ENCODE data around the gene CCDC91.
"Not testable (repeated sequence)": the region's sequence is repeated elsewhere in the genome, so short reads cannot be mapped to it uniquely, and the experiment has no call there.

CCDC91 gene

DNA sequence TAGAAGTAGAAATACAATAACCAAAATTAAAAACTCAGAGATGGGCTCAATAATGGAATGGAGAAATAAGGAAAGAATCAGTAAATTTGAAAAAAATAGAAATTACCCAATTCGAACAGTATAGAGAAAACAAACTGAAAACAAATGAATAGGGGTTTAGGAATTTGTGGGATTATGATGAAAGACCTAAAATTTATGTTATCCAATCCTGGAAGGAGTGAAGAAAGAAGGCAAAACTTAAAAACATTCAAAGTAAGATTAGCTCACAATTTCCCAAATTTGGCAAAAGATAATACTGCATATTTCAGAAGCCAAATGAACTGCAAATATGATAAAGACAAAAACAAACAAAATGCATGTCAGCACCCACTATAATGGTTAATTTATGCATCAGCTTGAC lies 177.1 kb downstream of the CCDC91 start:
- DNase-seq (ENCODE audit: low read depth in 2 of 2), result no peak

DNA sequence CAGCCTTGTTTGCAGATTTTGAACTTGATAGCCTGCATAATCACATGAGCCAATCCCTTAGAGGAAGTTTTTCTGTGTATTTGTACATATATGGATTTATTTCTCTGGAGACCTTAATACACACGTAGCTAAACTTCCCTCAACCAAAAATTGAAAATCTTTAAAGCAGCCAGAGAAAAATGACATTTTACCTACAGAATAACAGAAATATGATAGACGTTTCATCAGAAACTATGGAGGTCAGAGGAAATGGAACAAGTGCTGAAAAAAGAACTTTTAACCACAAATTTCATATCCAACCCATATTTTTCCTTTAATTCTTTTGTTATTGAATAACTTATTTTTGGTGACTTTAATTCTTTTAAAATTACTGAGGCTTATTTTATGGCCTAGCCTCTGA lies 177.7 kb downstream of the CCDC91 start:
- DNase-seq (ENCODE audit: low read depth in 2 of 2), result no peak

DNA sequence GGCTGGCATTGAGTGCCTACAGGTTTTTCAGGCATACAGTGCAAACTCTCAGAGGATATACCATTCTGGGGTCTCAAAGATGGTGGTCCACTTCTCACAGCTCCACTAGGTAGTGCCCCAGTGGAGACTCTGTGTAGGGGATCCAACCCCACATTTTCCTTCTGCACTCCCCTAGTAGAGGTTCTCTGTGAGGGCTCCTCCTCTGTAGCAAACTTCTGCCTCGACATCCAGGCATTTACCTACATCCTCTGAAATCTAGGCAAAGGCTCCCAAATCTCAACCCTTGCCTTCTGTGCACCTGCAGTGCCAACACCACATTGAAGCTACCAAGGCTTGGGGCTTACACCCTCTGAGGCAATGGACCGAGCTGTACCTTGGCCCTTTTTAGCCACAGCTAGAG lies 179.2 kb downstream of the CCDC91 start:
- DNase-seq (ENCODE audit: low read depth in 2 of 2), result no peak

DNA sequence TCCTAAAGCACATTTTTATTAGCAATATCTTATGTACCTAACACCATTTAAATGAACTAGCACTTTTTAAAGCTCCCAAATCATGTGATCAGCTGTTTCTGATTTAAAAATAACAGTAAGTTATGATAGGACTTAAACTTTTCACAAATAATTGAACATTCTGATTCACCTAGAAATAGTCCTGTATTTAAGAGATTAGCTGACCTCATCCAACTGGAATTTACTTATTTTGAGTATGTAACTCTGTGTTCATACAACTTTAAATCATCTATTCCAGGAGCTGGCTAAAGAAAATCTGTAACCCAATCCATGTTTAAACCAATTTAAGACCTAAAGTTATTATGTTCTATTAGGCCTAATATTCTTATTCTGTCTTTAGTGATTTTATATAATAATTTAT lies 184.3 kb downstream of the CCDC91 start:
- DNase-seq (ENCODE audit: low read depth in 2 of 2), result peak in 1 of 2 experiments; percentile 33

DNA sequence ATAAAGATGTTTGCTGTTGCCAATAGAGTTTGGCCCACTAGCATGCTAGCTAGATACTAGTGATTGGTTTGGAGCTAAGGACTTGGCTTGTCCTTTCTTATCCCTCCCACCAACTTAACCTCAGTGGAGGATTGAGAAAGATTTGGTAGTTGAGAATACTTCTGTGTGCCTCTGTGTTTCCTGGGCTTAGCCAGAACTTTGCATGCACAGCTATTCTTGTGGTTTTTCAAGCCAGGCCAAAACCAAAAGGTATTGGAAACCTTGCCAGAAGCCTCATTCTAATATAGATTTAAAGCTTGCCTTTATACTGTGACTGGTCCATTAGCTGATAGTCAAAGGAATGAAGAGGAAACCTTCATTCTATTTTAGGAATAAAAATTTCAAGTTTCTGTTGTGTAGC lies 188.5 kb downstream of the CCDC91 start:
- peak; percentile 75 to 78 for DNase-seq (ENCODE audit: low read depth in 2 of 2)

DNA sequence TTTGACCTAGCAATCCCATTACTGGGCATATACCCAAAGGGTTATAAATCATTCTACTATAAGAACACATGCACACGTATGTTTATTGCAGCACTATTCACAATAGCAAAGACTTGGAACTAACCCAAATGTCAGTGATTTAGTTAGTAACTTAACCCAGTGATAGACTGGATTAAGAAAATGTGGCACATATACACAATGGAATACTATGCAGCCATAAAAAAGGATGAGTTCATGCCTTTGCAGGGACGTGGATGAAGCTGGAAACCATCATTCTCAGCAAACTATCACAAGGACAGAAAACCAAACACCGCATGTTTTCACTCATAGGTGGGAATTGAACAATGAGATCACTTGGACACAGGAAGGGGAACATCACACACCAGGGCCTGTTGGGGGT lies 189.5 kb downstream of the CCDC91 start:
- DNase-seq (ENCODE audit: low read depth in 2 of 2), result not testable (repeated sequence)

DNA sequence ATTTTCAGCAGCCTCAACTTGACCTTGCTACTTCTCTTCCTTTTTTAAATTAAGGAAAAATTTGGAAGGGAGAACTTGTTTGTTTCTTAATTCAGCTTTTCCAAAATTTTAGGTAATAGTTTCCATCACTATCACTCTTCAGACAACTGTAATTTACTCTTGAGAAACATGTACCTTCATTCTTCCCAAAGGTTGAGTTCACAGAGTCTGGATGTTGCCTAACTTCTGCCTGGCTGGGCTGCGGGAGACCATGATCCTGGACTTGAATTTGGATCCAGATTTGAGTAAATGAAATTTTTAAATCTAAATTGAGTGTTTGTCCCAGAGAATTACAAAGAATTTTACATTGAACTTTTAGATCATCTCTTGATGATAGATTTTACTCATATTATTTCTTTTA lies 193.1 kb downstream of the CCDC91 start:
- DNase-seq (ENCODE audit: low read depth in 2 of 2), result no peak

DNA sequence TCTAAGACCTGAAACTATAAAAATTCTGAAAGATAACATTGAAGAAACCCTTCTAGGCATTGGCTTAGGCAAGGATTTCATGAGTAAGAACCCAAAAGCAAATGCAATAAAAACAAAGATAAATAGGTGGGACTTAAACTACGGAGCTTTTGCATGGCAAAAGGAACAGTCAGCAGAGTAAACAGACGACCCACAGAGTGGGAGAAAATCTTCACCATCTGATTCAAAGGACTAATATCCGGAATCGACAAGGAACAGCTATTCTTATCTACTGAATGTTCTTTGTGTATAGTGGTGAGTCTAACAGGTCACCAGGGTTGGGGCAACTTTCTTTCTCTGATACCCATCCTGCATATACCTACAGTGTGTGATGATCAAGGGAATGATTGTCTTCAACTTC lies 198.6 kb downstream of the CCDC91 start:
- DNase-seq (ENCODE audit: low read depth in 2 of 2), result no peak

DNA sequence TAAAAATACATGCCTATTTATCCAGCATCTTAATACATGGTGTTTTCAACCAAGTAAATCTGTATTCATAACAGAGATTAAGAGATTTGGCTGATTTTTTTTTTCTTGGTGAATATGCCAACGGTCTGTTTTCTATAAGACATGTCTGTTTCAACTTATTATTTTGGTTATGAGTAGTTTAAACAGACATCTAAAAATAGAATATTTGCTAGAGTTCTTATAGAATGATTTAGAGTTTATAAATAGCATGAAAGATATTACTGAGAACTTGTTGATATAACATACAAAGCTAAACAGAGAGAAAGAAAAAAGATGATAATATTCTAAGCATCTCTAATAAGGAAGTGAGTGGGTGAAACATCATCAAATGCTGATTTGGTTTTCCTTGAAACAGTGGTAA lies 199.9 kb downstream of the CCDC91 start:
- DNase-seq (ENCODE audit: low read depth in 2 of 2), result no peak

DNA sequence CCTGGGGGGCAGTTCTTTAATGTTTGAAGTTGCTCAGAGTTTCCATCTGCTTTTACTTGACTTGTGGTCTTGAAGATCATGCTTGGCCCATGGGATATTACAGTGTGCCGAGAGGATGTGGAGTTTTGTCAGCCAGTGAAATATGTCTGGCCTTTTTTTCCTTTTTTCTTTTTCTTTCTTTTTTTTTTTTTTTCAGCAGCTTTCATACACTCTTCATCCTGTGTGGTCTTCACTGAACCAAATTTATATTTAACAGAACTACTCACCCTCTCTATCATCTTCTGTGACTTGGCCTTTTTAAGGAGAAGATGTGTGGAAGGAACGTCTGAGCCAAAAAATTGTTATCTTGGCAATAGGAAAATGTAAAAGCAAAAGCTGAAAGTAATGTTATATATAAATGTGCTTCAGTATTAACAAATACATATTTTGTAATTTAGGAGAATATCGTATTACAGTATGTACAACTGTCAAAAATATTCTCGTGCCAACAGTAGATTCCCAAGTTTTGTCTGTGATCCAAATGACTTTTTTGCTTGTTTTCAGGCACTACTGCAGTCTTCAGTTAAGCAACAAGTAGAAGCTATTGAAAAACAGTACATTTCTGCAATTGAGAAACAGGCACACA lies 200.6 kb downstream of the CCDC91 start:
- DNase-seq (ENCODE audit: low read depth in 2 of 2), result peak; percentile 77 to 78

DNA sequence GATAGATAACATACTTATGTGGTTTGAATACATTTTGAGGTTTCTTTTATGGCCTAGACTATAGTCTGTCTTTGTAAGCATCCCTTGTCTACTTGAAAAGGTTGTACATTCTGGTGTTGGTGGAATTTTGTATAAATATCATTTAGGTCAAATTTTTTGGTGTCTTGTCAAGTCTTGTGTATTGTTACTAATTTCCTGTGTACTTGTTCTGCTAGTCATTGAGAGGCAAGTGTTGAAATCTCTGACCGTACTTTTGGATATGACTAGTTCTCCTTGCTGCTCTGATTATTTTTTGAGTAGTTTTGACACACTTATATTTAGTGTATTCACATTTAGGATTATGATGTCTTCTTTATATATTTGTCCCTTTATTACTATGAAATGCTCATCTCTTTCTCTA lies 219.6 kb downstream of the CCDC91 start:
- DNase-seq (ENCODE audit: low read depth in 2 of 2), result no peak

DNA sequence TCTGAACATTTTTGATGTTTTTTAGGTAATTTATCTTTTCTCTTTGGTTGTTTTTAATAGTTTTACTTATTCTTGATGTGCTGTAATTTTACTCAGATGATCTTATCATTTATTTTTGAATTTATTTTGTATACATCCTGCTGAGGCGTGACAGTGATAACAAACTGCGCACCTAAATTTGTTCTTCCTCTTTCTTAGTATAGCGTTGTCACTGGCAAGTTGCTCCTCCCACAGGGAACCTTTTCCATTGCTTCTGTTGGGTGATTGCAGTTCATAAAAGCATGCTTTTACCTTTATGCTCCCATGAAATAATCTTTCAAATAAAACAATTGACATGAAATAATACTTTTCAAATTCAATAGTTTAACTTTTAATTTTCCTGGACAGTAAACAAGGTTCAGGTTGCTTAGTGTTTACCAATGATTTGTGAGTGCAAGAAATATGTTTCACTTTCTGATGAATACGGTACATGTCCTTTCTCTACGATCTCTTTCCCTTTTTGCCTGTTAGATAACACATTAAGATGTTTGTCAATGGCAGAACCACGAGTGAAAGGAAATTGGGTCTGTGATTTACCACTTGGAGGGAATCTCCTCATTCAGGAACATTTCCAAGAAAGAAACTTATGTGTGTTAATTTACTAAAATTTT lies 223.3 kb downstream of the CCDC91 start:
- DNase-seq (ENCODE audit: low read depth in 2 of 2), result no peak

DNA sequence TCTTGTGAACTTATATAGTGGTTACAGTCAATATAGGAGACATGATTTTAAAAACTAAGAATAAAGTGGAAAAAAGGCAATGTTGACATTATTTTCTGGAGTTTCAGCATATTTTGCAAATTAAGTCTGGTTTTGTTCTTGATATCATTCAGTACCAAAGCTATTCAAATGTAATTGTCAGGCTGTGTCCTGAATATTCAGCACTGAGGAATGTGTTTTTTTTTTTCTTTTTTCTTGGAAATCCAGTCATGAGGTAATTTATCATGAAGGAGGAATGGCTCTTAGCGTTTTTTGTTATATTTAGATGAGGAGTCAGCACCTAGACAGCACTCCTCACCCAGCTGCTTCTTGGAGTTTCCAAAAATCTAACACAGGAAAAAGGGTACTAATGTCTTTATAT lies 225.5 kb downstream of the CCDC91 start:
- DNase-seq (ENCODE audit: low read depth in 2 of 2), result peak; percentile 80

DNA sequence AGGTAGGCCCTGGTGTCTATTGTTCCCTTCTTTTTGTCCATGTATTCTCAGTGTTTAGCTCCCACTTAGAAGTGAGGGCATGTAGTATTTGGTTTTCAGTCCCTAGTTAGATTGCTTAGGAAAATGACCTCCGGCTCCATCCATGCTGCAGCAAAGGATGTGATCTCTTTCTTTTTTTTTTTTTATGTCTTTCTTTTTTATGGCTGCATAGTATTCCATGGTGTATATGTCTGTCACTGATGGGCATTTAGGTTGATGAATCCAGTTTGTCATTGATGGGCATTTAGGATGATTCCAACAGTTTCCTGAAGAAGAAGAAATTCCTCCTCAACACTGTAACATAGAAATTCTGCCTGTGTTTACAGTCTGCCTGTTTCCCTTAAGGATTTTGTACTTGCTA lies 231.1 kb downstream of the CCDC91 start:
- no peak for DNase-seq (ENCODE audit: low read depth in 2 of 2)

DNA sequence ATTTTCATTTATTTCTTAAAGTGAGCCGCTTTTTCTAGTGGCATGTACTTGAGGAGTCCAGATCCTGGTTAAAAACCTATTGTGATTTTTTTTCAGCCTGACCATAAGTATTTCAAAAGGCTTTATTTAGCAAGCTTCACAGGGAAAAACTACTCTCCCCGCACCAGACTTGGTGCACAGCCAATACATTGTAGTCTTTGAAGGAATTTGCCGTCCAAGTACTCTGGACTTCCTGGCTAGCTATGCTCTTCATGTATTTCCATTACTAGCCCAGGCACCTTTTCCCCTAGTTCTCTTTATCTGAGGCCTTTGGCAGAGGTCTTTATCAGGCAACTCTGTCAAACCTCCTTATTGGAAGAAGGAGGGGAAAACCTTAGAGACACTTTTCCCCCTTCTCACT lies 234.7 kb downstream of the CCDC91 start:
- DNase-seq (ENCODE audit: low read depth in 2 of 2), result peak in 1 of 2 experiments; percentile 36

DNA sequence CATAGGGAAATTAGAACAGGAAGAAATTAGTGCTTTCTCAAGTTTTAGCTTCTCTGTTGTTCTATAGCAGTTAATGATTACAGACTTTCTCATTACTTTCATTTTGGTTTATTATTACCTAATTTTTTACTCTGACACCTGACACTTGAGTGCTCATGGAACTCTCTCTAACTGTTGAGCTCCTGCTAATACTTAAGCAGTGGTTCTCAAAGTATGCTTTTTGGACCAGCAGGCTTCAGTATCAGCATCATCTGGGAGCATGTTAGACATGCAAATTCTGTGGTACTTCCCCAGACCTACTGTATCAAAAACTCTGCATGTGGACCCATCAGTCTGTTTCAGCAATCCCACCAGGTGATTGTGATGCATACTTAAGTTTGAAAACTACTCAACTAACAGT lies 235.3 kb downstream of the CCDC91 start:
- no peak for DNase-seq (ENCODE audit: low read depth in 2 of 2)

DNA sequence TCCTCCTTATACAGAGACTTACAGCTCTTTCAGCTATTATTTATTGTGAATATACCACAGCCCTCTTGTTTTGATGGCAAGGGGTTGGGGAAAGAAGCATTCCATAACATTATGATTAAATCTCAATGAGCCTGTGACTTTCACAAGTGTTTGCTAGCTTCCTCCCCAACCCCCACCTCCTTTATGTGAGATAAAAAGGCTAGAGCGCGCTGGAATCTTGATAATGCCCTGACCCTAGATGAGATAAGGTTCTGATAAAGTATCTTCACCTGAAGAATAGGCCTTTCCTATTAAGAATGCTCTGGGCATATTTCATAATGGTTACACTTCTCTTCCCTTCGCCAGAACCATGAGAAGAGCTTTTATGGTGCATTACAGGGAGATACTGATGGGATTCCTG lies 236.8 kb downstream of the CCDC91 start:
- no peak for DNase-seq (ENCODE audit: low read depth in 2 of 2)

DNA sequence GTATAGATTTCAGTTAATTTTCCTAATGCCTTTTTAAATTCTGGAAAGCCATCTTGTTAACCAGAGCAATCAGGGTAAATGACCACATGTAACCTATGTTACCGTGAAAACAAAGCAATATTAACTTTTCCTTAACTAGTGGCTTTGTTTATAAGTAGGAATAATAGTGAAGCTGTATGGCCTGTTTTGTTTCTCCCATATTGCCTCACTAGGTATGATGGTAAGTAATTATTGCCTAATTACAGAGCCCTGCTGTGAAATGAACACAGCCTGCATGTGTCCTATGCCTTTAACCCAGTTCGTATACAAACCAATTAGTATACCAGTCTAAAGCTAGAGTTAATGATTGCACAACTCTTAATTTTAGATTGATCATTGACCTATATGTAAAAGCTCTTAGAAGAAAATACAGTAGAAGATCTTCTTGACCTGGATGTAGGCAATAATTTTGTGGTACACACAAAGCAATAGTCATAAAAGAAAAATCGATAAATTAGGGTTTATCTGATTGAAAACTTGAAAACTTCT lies 249.9 kb downstream of the CCDC91 start:
- DNase-seq (ENCODE audit: low read depth in 2 of 2), result no peak

DNA sequence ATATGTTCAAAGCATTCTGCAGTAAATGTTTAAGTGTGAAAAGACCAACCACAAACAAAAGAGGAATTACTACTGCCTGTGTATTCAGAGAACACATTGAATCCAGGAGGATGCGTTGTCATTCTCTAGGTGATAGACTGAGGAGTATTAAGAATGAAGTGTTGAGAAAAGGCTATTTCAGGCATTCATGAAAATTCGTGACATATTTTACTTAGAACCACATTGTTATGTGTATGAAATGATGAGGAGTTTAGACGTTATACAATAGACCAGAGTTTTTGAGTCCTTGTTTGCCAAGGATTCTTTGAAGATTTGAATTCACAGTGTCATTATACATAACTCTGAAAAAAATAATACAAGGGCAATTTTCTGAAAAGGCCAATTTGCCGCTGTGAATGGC lies 251.8 kb downstream of the CCDC91 start:
- no peak for DNase-seq (ENCODE audit: low read depth in 2 of 2)

DNA sequence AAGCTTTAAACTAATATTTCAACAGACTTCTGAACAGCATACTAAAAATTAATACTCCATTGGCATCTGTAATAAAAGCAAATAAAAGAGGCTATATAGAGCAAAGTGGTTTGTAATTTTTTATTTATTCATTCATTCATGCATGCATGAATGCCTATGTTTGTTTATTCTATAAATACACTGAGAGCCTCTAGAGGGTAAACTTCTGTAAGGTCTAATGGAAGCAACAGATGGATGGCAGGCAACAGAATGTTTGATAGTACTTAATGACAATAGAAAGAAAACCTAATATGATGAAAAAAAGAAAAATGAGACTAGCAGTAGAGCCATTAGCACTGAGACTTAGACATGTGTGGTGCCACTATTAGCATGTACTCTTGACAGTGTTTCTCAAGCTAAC lies 253.1 kb downstream of the CCDC91 start:
- DNase-seq (ENCODE audit: low read depth in 2 of 2), result no peak

DNA sequence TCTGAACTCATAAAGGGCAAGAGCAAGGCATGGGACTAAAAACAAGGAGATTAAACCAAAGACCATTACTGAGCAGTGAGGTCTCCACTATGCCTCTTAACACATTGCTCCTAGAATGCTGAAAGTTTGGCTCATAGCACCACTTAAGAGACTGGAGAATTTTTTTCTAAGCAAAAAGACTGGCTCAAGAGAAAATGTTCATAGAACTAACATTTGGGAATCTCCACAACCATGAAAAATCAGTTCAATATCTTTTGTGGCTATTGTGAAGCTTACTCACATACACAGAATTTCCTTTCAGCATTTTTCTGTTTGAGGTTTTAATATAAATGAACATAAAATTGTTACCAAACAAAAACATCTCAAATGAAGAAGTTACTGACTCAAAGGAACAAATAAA lies 255.8 kb downstream of the CCDC91 start:
- DNase-seq (ENCODE audit: low read depth in 2 of 2), result peak in 1 of 2 experiments; percentile 10

DNA sequence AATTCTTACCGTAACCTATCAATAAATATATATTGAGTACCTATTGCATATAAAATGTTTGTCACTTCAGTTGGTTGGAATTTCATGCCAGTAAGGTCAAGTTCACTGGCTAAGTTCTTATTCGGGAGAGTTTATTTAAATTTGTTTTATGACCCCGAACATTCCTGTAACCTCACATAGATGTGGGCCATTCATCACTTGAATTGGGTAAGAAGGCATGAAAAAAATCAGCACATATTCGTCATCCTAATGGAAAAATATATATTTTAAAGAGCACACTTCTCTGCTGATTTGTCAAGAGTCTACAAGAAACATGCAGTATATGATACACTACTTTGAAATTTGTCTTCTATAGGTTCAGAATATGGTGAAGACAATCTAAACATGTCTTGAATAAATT lies 263.4 kb downstream of the CCDC91 start:
- DNase-seq (ENCODE audit: low read depth in 2 of 2), result peak in 1 of 2 experiments; percentile 9

DNA sequence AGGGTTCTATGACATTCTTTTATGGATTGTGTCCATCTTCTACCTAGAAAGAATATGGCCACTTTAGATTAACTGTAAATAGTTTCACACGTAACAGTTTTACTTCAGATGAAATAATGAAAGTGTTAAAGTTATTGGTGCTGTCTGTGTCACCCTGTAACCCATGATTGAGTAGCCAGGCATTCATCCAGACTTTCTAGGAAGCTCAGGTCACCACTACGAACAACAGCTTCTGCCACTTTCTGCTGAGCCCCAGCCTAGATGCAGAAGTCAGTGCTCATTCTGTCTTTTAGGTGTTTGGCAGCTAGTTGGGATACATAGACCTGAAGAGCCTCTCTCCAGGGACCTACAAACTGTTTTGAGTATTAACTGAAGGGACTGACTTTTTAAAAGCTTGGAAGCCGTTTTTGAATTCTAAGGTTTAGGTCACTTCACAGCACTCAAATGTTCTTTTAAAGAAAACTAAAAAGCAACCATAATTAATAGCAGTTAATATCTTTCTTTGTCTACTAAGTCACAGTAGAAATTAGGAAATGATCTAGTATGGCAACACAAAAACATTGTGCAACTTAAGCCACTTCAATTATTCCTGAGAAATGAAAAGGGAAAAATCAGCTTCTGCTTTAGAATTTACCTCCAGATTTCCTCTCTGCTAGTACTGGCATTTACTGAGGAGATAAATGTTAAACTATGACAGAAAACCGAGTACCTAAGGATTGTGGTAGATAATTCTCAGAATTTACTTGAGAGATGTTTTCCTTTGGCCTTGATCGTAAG lies 266.9 kb downstream of the CCDC91 start:
- no peak for DNase-seq (ENCODE audit: low read depth in 2 of 2)
